ENCODE results near the gene LIMS2. TPM values are rescaled to one million over a fixed set of nuclear protein-coding genes. Genes with fewer than 3 reads are reported as not detected.
A peak's percentile ranks its signal among the peaks of the same experiment; 100 is the strongest.

Gene LIMS2
- total and polyA plus RNA-seq, 2 experiments from 2014 or later = 1.6 to 3.5 TPM

- TF ChIP-seq STAT1 (IDR thresholded peaks at IDR 0.05; ENCODE audit: unreplicated experiment) (no peak), CTCF (conservative IDR thresholded peaks at IDR 0.05; ENCODE audit: low read depth in 2 of 2) (no peak), ZNF331 (CRISPR knock-in tag; IDR thresholded peaks at IDR 0.05; ENCODE audit: low read depth) (no peak), EZH2phosphoT487 (IDR thresholded peaks at IDR 0.05; ENCODE audit: unreplicated experiment) (no peak), NANOG (IDR thresholded peaks at IDR 0.05; ENCODE audit: borderline replicate concordance) (no peak), POLR2AphosphoS5 (IDR thresholded peaks at IDR 0.05; ENCODE audit: low read depth) (no peak), EZH2 (IDR thresholded peaks at IDR 0.05; ENCODE audit: low read depth, unreplicated experiment) (no peak), ETS1 (IDR thresholded peaks at IDR 0.05) (no peak), REST (IDR thresholded peaks at IDR 0.05; ENCODE audit: unreplicated experiment) (no peak), CREB1 (CRISPR knock-in tag; IDR thresholded peaks at IDR 0.05; ENCODE audit: low read depth) (no peak), JUNB (IDR thresholded peaks at IDR 0.05; ENCODE audit: unreplicated experiment) (no peak), ZNF114 (CRISPR knock-in tag; IDR thresholded peaks at IDR 0.05) (no peak)
- TF ChIP-seq, protein P1, sequence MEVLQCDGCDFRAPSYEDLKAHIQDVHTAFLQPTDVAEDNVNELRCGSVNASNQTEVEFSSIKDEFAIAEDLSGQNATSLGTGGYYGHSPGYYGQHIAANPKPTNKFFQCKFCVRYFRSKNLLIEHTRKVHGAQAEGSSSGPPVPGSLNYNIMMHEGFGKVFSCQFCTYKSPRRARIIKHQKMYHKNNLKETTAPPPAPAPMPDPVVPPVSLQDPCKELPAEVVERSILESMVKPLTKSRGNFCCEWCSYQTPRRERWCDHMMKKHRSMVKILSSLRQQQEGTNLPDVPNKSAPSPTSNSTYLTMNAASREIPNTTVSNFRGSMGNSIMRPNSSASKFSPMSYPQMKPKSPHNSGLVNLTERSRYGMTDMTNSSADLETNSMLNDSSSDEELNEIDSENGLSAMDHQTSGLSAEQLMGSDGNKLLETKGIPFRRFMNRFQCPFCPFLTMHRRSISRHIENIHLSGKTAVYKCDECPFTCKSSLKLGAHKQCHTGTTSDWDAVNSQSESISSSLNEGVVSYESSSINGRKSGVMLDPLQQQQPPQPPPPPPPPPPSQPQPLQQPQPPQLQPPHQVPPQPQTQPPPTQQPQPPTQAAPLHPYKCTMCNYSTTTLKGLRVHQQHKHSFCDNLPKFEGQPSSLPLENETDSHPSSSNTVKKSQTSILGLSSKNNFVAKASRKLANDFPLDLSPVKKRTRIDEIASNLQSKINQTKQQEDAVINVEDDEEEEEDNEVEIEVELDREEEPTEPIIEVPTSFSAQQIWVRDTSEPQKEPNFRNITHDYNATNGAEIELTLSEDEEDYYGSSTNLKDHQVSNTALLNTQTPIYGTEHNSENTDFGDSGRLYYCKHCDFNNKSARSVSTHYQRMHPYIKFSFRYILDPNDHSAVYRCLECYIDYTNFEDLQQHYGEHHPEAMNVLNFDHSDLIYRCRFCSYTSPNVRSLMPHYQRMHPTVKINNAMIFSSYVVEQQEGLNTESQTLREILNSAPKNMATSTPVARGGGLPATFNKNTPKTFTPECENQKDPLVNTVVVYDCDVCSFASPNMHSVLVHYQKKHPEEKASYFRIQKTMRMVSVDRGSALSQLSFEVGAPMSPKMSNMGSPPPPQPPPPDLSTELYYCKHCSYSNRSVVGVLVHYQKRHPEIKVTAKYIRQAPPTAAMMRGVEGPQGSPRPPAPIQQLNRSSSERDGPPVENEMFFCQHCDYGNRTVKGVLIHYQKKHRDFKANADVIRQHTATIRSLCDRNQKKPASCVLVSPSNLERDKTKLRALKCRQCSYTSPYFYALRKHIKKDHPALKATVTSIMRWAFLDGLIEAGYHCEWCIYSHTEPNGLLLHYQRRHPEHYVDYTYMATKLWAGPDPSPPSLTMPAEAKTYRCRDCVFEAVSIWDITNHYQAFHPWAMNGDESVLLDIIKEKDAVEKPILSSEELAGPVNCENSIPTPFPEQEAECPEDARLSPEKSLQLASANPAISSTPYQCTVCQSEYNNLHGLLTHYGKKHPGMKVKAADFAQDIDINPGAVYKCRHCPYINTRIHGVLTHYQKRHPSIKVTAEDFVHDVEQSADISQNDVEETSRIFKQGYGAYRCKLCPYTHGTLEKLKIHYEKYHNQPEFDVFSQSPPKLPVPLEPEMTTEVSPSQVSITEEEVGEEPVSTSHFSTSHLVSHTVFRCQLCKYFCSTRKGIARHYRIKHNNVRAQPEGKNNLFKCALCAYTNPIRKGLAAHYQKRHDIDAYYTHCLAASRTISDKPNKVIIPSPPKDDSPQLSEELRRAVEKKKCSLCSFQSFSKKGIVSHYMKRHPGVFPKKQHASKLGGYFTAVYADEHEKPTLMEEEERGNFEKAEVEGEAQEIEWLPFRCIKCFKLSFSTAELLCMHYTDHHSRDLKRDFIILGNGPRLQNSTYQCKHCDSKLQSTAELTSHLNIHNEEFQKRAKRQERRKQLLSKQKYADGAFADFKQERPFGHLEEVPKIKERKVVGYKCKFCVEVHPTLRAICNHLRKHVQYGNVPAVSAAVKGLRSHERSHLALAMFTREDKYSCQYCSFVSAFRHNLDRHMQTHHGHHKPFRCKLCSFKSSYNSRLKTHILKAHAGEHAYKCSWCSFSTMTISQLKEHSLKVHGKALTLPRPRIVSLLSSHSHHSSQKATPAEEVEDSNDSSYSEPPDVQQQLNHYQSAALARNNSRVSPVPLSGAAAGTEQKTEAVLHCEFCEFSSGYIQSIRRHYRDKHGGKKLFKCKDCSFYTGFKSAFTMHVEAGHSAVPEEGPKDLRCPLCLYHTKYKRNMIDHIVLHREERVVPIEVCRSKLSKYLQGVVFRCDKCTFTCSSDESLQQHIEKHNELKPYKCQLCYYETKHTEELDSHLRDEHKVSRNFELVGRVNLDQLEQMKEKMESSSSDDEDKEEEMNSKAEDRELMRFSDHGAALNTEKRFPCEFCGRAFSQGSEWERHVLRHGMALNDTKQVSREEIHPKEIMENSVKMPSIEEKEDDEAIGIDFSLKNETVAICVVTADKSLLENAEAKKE (CRISPR knock-in tag; IDR thresholded peaks at IDR 0.05) = no peak
- no peak overlapping the region for H2AFZ ChIP-seq
- no peaks in the 10 kb centered on the region for H4K20me1 ChIP-seq (replicated peaks; ENCODE audit: insufficient read depth)
- H3K4me1 ChIP-seq (ENCODE audit: insufficient read depth) = peaks cover 6% of the 10 kb centered on the region
- Mint-ChIP-seq H3K4me1 (peaks cover 8% of the 10 kb centered on the region), H3K36me3 (ENCODE audit: low read depth) (no peaks in the 10 kb centered on the region), H3K27ac (no peak overlapping the region), H3K27me3 (ENCODE audit: insufficient read depth, low read depth, poor library complexity) (peaks cover 46% of the 10 kb centered on the region), H3K9me3 (no peaks in the 10 kb centered on the region; the same call in 2 of the 3 replicates), H3K4me3 (peak overlapping the region; percentile 76; the same call in 2 of the 3 replicates)
- no peaks in the 10 kb centered on the region for H3K79me2 ChIP-seq (replicated peaks; ENCODE audit: insufficient read depth)
- no peak overlapping the region for H3K4me3 ChIP-seq
- peaks cover 52% of the 10 kb centered on the region for H3K27me3 ChIP-seq (ENCODE audit: insufficient read depth)
- DNase-seq (ENCODE audit: low spot score) = no peak
- H3K9me2 ChIP-seq (ENCODE audit: insufficient read depth) = no peaks in the 10 kb centered on the region
- ATAC-seq = no peak
- no peaks in the 10 kb centered on the region for H3K36me3 ChIP-seq (ENCODE audit: insufficient read depth)
- 0 out of 2 replicates have a peak, but pooled peaks cover 4% of the 10 kb centered on the region for H3F3A ChIP-seq (replicated peaks; ENCODE audit: low read depth)
- no peak overlapping the region for H3K27ac ChIP-seq (ENCODE audit: low read depth)
- H3K4me2 ChIP-seq = no peak overlapping the region
These were observed 1.9 kb downstream of the LIMS2 start for GRCh38 chr2:127673291-127674069.
